A549 (cell line): ENCODE results near the gene TDRD9. TPM values are rescaled to one million over a fixed set of nuclear protein-coding genes. Genes with fewer than 3 reads are reported as not detected.
A peak's percentile ranks its signal among the peaks of the same experiment; 100 is the strongest.

ENCODE experiments used
- ATAC-seq, 2 experiments: fragments of 200-7000 bp in 1 of 2; fragments of >200 bp in 1 of 2; cut with Nextera tagmentation in 1 of 2; cut with Tn5 transposase in 1 of 2; 3 replicates each; pipeline versions ENCODE4 v1.8.0 to v1.9.1; 2018 to 2020; ENCODE audit warnings: mild to moderate bottlenecking in 1 of 2, moderate library complexity in 1 of 2
- CTCF ChIA-PET: fragments of 300-600 bp; sonication (Branson Sonifier 250); formaldehyde crosslinking; extraction: SDS; loops from one replicate; lab custom pipeline; 2021; ENCODE audit warnings: antibody characterized with exemption, inconsistent platforms; lab: Yijun Ruan, JAX
- POLR2A ChIA-PET: fragments of 350-600 bp; formaldehyde crosslinking; extraction: SDS; loops from one replicate; lab custom pipeline; 2021; ENCODE audit warnings: antibody characterized with exemption, inconsistent platforms; lab: Yijun Ruan, JAX
- DNase-seq, 2 experiments: peaks; one replicate each; pipeline versions ENCODE4 v3.0.0 to v3.0.0-alpha.2; 2011 to 2016; ENCODE audit warnings: low read depth in 1 of 2, low spot score in 1 of 2
- FAIRE-seq: peaks from 2 replicates; lab custom pipeline; 2011; peaks lifted over from hg19 to GRCh38; lab: Jason Lieb, UNC
- H3K27ac ChIP-seq, 2 experiments: fragments of >200 bp; sonication (Bioruptor Twin); formaldehyde crosslinking; 3 replicates each; pipeline ENCODE4 v1.5.1; 2016 to 2017
- H3K4me1 ChIP-seq: fragments of >200 bp; sonication (Bioruptor Twin); formaldehyde crosslinking; 3 replicates; pipeline ENCODE4 v1.6.1; 2016
- H3K4me2 ChIP-seq: fragments of >200 bp; sonication (Bioruptor Twin); formaldehyde crosslinking; 3 replicates; pipeline ENCODE4 v1.6.1; 2016
- H3K4me3 ChIP-seq: fragments of >200 bp; sonication (Bioruptor Twin); formaldehyde crosslinking; 3 replicates; pipeline ENCODE4 v1.5.1; 2016
- H3K9me3 ChIP-seq: fragments of >200 bp; sonication (Bioruptor Twin); formaldehyde crosslinking; 3 replicates; pipeline ENCODE4 v1.6.1; 2016
- BHLHE40 ChIP-seq: IDR thresholded peaks from 2 replicates; pipeline ENCODE4 v1.6.1; 2012; ENCODE audit warnings: low read depth, low read length, inconsistent platforms
- CBX8 ChIP-seq: fragments of 200-600 bp; sonication (generic); IDR thresholded peaks from 2 replicates; pipeline ENCODE4 v1.6.1; 2016
- CHD2 ChIP-seq: fragments of 150-350 bp; IDR thresholded peaks from 2 replicates; pipeline ENCODE4 v1.6.1; 2014; ENCODE audit warnings: low read length; ENCODE audit not compliant: partially characterized antibody
- CHD4 ChIP-seq: fragments of 200-600 bp; sonication (generic); IDR thresholded peaks from 2 replicates; pipeline ENCODE4 v1.6.1; 2016; ENCODE audit warnings: antibody characterized with exemption, mild to moderate bottlenecking, borderline replicate concordance
- GATA3 ChIP-seq: IDR thresholded peaks from 2 replicates; pipeline ENCODE4 v1.6.1; 2012; ENCODE audit warnings: borderline replicate concordance
- HDAC2 ChIP-seq: fragments of 200-600 bp; sonication (generic); IDR thresholded peaks from 2 replicates; pipeline ENCODE4 v1.6.1; 2016
- HOXA7 ChIP-seq: fragments of 250-450 bp; sonication (Bioruptor Pico); IDR thresholded peaks from 2 replicates; pipeline ENCODE4 v1.5.0; 2020; ENCODE audit warnings: mild to moderate bottlenecking, moderate library complexity
- HOXB13 ChIP-seq: fragments of 250-450 bp; sonication (Bioruptor Pico); IDR thresholded peaks from 2 replicates; pipeline ENCODE4 v1.5.0; 2020; ENCODE audit warnings: low read depth, mild to moderate bottlenecking, moderate library complexity
- KDM5A ChIP-seq: fragments of 200-600 bp; sonication (generic); IDR thresholded peaks from 2 replicates; pipeline ENCODE4 v1.6.1; 2016; ENCODE audit warnings: antibody characterized with exemption, mild to moderate bottlenecking
- MYC ChIP-seq: IDR thresholded peaks from 2 replicates; pipeline ENCODE4 v1.6.1; 2012; ENCODE audit warnings: mild to moderate bottlenecking, inconsistent platforms, low read length, improper control_type of control experiment, borderline replicate concordance
- NPAS2 ChIP-seq: fragments of 250-450 bp; sonication (Bioruptor Pico); IDR thresholded peaks from 2 replicates; pipeline ENCODE4 v1.8.0; 2022; ENCODE audit warnings: mild to moderate bottlenecking, moderate library complexity, borderline replicate concordance
- POLR2AphosphoS2 ChIP-seq: conservative IDR thresholded peaks from 2 replicates; pipeline ENCODE4 v1.6.1; 2012; ENCODE audit warnings: low read length, improper control_type of control experiment, inconsistent platforms
- RAD21 ChIP-seq, 2 experiments: fragments of >200 bp in 1 of 2; sonication (Bioruptor Twin) in 1 of 2; formaldehyde crosslinking in 1 of 2; IDR thresholded peaks in 1 of 2; conservative IDR thresholded peaks in 1 of 2; 2 replicates in 1 of 2; 3 replicates in 1 of 2; pipeline ENCODE4 v1.6.1; 2012 to 2018; ENCODE audit warnings: inconsistent platforms in 1 of 2
- RCOR1 ChIP-seq: fragments of 150-350 bp; IDR thresholded peaks from 2 replicates; pipeline ENCODE4 v1.6.1; 2014; ENCODE audit warnings: antibody characterized with exemption, low read length, low read depth
- RFX5 ChIP-seq: fragments of 450-650 bp; IDR thresholded peaks from 2 replicates; pipeline ENCODE4 v1.7.1; 2014; ENCODE audit warnings: antibody characterized with exemption, mild to moderate bottlenecking, moderate library complexity
- SMC3 ChIP-seq: fragments of >200 bp; sonication (Bioruptor Twin); formaldehyde crosslinking; IDR thresholded peaks from 3 replicates; pipeline ENCODE4 v1.6.1; 2018; ENCODE audit warnings: inconsistent platforms
- TP53 ChIP-seq: fragments of 250-450 bp; sonication (Bioruptor Pico); IDR thresholded peaks from 2 replicates; pipeline ENCODE4 v1.5.0; 2021; ENCODE audit warnings: mild to moderate bottlenecking, moderate library complexity
- ZC3H11A ChIP-seq: fragments of 450-650 bp; IDR thresholded peaks from 2 replicates; pipeline ENCODE4 v1.6.1; 2014; ENCODE audit warnings: antibody characterized with exemption, mild to moderate bottlenecking
- ZFP36 ChIP-seq: fragments of 450-650 bp; IDR thresholded peaks from 2 replicates; pipeline ENCODE4 v1.6.1; 2014; ENCODE audit warnings: borderline replicate concordance; ENCODE audit not compliant: partially characterized antibody
- WGBS: methylation state at CpG from one replicate; pipeline ENCODE4 v1.1.6; 2017; ENCODE audit errors: missing lambda C conversion rate; 5-methylcytosine and 5-hydroxymethylcytosine counted together
- polyA plus RNA-seq, 4 experiments: library from polyadenylated mRNA; depleted of rRNA in 3 of 4; stranded (reverse); fragments of >200 nt; fragmentation: RNase III in 1 of 4; extraction: RNeasy Plus Mini Kit Qiagen cat#74134 plus additional on column Dnase treatment in 1 of 4; gene quantifications; 2 replicates in 3 of 4; 3 replicates in 1 of 4; pipeline ENCODE4 v1.2.3, GENCODE V29; 2011 to 2017
- TF ChIP-seq, protein P1 (sequence below): fragments of >200 bp; sonication (Bioruptor Twin); formaldehyde crosslinking; IDR thresholded peaks from 3 replicates; pipeline ENCODE4 v1.6.1; 2016
- TF ChIP-seq, protein P2 (sequence below): fragments of 200-600 bp; sonication (generic); IDR thresholded peaks from 2 replicates; pipeline ENCODE4 v1.6.1; 2016; ENCODE audit warnings: antibody characterized with exemption, mild to moderate bottlenecking, moderate library complexity
- TF ChIP-seq, protein P3 (sequence below): fragments of 250-450 bp; sonication (Bioruptor Pico); IDR thresholded peaks from 2 replicates; pipeline ENCODE4 v1.5.0; 2021; ENCODE audit warnings: mild to moderate bottlenecking, moderate library complexity, borderline replicate concordance
- TF ChIP-seq, protein P4 (sequence below): fragments of >200 bp; sonication (Bioruptor Twin); formaldehyde crosslinking; IDR thresholded peaks from 2 replicates; pipeline ENCODE4 v1.6.1; 2016

Gene TDRD9
- polyA plus RNA-seq, 2 of the 4 experiments (the other 2 are of a cell fraction) = 0.04 TPM; not detected in 1

DNA sequence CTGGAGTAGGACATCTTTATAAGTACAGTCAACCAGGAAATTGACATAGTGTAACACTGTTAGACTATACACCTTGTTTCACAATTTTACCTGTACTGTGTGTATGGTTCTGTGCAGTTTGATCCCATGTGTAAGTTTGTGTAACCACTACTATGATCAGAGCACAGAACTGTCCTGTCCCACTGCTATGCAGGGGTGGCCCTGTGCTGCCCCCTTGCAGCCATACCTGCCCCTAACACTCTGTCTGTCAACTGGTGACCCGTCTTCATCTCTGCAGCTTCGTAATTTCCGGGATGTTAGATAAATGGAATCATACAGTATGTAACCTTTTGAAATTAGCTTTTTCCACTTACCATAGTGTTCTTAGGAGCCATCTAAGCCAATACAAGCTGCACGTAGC, 72.7 kb downstream of the TDRD9 start:
- TF ChIP-seq RAD21 (conservative IDR thresholded peaks at IDR 0.05 in 1 of 2, IDR thresholded peaks at IDR 0.05 in 1 of 2) = peak in 1 of 2 experiments; percentile 38; a peak in 2 of 5 replicates
- TF ChIP-seq, protein P1, sequence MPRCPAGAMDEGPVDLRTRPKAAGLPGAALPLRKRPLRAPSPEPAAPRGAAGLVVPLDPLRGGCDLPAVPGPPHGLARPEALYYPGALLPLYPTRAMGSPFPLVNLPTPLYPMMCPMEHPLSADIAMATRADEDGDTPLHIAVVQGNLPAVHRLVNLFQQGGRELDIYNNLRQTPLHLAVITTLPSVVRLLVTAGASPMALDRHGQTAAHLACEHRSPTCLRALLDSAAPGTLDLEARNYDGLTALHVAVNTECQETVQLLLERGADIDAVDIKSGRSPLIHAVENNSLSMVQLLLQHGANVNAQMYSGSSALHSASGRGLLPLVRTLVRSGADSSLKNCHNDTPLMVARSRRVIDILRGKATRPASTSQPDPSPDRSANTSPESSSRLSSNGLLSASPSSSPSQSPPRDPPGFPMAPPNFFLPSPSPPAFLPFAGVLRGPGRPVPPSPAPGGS = no peak
- TF ChIP-seq, all 56 proteins: peak for 1
- 76% methylated on average over 4 of the region's 4 CpGs for WGBS
- Histone ChIP-seq H3K4me3 (no peak overlapping the region), H3K27ac (no peak overlapping the region), H3K9me3 (no peaks in the 10 kb centered on the region), H3K4me2 (no peak overlapping the region), H3K4me1 (no peaks in the 10 kb centered on the region)
- CTCF ChIA-PET = interaction anchor here (1.5 kb wide), 1 partner anchor 16 kb away, joined by 5 read pairs; no protein-coding TSS in a partner anchor
- POLR2A ChIA-PET = interaction anchor here (0.5 kb wide), 1 partner anchor 8 kb away, joined by 5 read pairs; no protein-coding TSS in a partner anchor
- peak in 1 of 2 experiments; percentile 77; a peak in 3 of 6 replicates for ATAC-seq
- FAIRE-seq = no peak
- DNase-seq = peak in 1 of 2 experiments; percentile 14

DNA sequence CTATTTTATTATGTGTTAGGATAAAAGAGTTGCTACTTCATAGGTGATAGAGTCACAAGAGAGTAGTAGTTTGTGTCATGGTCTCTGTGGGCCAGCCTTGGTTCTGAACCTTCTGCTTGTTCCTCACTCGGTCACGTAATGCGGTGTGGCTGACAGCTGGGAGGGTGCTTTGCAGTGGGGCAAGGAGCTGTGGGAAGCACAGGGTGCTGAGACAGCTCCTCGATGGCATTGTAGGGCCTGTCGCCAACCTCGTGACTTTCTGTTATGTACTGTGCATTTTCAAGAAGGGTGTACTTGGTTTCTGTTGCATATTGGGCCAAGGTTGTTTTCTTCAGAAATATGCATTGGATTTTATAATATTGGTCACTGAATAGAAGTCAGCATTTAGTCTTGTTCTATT, 75.4 kb downstream of the TDRD9 start:
- DNase-seq (no peak), FAIRE-seq (no peak), ATAC-seq (no peak)
- no peaks in the 10 kb centered on the region for H3K4me1 ChIP-seq
- H3K4me3 ChIP-seq = no peak overlapping the region
- no peak overlapping the region for H3K4me2 ChIP-seq
- H3K27ac ChIP-seq = no peak overlapping the region
- WGBS = 83% methylated on average over 6 of the region's 6 CpGs
- POLR2A ChIA-PET = no interaction called here
- TF ChIP-seq, protein P2, sequence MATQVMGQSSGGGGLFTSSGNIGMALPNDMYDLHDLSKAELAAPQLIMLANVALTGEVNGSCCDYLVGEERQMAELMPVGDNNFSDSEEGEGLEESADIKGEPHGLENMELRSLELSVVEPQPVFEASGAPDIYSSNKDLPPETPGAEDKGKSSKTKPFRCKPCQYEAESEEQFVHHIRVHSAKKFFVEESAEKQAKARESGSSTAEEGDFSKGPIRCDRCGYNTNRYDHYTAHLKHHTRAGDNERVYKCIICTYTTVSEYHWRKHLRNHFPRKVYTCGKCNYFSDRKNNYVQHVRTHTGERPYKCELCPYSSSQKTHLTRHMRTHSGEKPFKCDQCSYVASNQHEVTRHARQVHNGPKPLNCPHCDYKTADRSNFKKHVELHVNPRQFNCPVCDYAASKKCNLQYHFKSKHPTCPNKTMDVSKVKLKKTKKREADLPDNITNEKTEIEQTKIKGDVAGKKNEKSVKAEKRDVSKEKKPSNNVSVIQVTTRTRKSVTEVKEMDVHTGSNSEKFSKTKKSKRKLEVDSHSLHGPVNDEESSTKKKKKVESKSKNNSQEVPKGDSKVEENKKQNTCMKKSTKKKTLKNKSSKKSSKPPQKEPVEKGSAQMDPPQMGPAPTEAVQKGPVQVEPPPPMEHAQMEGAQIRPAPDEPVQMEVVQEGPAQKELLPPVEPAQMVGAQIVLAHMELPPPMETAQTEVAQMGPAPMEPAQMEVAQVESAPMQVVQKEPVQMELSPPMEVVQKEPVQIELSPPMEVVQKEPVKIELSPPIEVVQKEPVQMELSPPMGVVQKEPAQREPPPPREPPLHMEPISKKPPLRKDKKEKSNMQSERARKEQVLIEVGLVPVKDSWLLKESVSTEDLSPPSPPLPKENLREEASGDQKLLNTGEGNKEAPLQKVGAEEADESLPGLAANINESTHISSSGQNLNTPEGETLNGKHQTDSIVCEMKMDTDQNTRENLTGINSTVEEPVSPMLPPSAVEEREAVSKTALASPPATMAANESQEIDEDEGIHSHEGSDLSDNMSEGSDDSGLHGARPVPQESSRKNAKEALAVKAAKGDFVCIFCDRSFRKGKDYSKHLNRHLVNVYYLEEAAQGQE = no peak
- TF ChIP-seq, protein P3, sequence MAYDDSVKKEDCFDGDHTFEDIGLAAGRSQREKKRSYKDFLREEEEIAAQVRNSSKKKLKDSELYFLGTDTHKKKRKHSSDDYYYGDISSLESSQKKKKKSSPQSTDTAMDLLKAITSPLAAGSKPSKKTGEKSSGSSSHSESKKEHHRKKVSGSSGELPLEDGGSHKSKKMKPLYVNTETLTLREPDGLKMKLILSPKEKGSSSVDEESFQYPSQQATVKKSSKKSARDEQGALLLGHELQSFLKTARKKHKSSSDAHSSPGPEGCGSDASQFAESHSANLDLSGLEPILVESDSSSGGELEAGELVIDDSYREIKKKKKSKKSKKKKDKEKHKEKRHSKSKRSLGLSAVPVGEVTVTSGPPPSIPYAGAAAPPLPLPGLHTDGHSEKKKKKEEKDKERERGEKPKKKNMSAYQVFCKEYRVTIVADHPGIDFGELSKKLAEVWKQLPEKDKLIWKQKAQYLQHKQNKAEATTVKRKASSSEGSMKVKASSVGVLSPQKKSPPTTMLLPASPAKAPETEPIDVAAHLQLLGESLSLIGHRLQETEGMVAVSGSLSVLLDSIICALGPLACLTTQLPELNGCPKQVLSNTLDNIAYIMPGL (CRISPR knock-in tag) = no peak
- TF ChIP-seq, protein P4, sequence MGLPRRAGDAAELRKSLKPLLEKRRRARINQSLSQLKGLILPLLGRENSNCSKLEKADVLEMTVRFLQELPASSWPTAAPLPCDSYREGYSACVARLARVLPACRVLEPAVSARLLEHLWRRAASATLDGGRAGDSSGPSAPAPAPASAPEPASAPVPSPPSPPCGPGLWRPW = no peak
- no peak for TF ChIP-seq RFX5
- TF ChIP-seq NPAS2 (CRISPR knock-in tag) = no peak
- CTCF ChIA-PET = no interaction called here
- no peaks in the 10 kb centered on the region for H3K9me3 ChIP-seq

DNA sequence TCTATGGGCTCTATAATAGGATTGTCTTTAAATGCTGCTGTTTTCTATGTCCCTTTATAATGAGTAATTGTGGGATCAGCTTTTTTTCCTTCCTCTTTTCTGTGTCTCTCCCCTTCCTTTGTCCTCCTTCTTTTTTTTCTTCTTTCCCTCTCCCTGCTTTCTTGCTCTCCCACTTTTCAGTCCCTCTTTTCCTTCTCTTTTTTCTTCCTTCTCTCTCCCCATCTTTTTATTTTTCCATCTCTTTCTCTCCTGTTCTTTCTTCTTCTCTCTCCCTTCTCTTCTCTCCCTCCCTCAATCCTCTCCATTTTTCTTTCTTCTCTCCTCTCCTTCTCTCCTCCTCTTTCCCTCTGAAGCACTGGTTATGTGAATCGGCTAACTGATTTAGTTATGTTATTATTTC, 76.6 kb downstream of the TDRD9 start:
- WGBS = 76% methylated on average over 1 of the region's 1 CpG
- no peak overlapping the region for H3K4me3 ChIP-seq
- ATAC-seq (no peak), FAIRE-seq (no peak), DNase-seq (no peak)
- no peak overlapping the region; a peak in 1 of 6 replicates for H3K27ac ChIP-seq
- CTCF ChIA-PET = no interaction called here
- no peaks in the 10 kb centered on the region for H3K4me1 ChIP-seq
- no peaks in the 10 kb centered on the region for H3K9me3 ChIP-seq
- no peak for TF ChIP-seq ZC3H11A
- TF ChIP-seq POLR2AphosphoS2 = no peak
- TF ChIP-seq CHD4 = no peak
- TF ChIP-seq ZFP36 = no peak
- no peak for TF ChIP-seq GATA3
- no peak for TF ChIP-seq HDAC2
- no peak for TF ChIP-seq HOXB13 (CRISPR knock-in tag)
- TF ChIP-seq HOXA7 (CRISPR knock-in tag) = no peak
- no peak for TF ChIP-seq SMC3
- TF ChIP-seq TP53 (CRISPR knock-in tag) = no peak
- no peak for TF ChIP-seq CBX8
- no peak for TF ChIP-seq RCOR1
- no peak for TF ChIP-seq BHLHE40
- TF ChIP-seq CHD2 = no peak
- TF ChIP-seq MYC = no peak
- no peak for TF ChIP-seq KDM5A
- POLR2A ChIA-PET = no interaction called here
- no peak overlapping the region for H3K4me2 ChIP-seq
